ENCODE measurements around the gene MYO1E.

Gene MYO1E

GRCh38 chr15:59205839-59206622 is 166.6 kb downstream of the MYO1E start:
- no peak for DNase-seq (ENCODE audit: low read depth)
- H3K4me3 ChIP-seq (ENCODE audit: low read depth, low read length) = no peak overlapping the region
- TF ChIP-seq CTCF (IDR thresholded peaks at IDR 0.05; ENCODE audit: low read depth, low read length, missing control alignments) = no peak

- no peak for TF ChIP-seq CTCF (IDR thresholded peaks at IDR 0.05; ENCODE audit: low read depth, low read length, missing control alignments)
- no peak overlapping the region for H3K4me3 ChIP-seq (ENCODE audit: low read depth, low read length)
- DNase-seq (ENCODE audit: low read depth) = no peak
Measured at GRCh38 chr15:59203657-59204056, 169.0 kb downstream of the MYO1E start.

- no peak overlapping the region for H3K4me3 ChIP-seq (ENCODE audit: low read depth, low read length)
- TF ChIP-seq CTCF (IDR thresholded peaks at IDR 0.05; ENCODE audit: low read depth, low read length, missing control alignments) = no peak
- DNase-seq (ENCODE audit: low read depth) = no peak
Measured at GRCh38 chr15:59203008-59203407, 169.7 kb downstream of the MYO1E start.

GRCh38 chr15:59200560-59200959 is 172.1 kb downstream of the MYO1E start:
- no peak for DNase-seq (ENCODE audit: low read depth)

GRCh38 chr15:59199626-59200465 is 172.8 kb downstream of the MYO1E start:
- no peak for DNase-seq (ENCODE audit: low read depth)
- TF ChIP-seq CTCF (IDR thresholded peaks at IDR 0.05; ENCODE audit: low read depth, low read length, missing control alignments) = no peak
- H3K4me3 ChIP-seq (ENCODE audit: low read depth, low read length) = no peak overlapping the region

More at GRCh38 chr15:59200560-59200959, 172.1 kb downstream of the MYO1E start:
- TF ChIP-seq CTCF (IDR thresholded peaks at IDR 0.05; ENCODE audit: low read depth, low read length, missing control alignments) = no peak
- H3K4me3 ChIP-seq (ENCODE audit: low read depth, low read length) = no peak overlapping the region

- H3K4me3 ChIP-seq (ENCODE audit: low read depth, low read length) = no peak overlapping the region
- no peak for TF ChIP-seq CTCF (IDR thresholded peaks at IDR 0.05; ENCODE audit: low read depth, low read length, missing control alignments)
- DNase-seq (ENCODE audit: low read depth) = no peak
Measured at GRCh38 chr15:59197454-59197853, 175.2 kb downstream of the MYO1E start.
